Ovary (tissue), 9 donors: ENCODE measurements around the gene DYRK1A. TPM values are rescaled to one million over a fixed set of nuclear protein-coding genes. Genes with fewer than 3 reads are reported as not detected.

Experiments used
- DNase-seq, 5 donors: peaks; one replicate each; pipeline ENCODE4 v3.0.0-alpha.2; 2019 to 2020
- H3K27ac ChIP-seq, 2 donors: fragments of 200-600 bp; one replicate each; pipeline versions ENCODE4 v1.5.1 to v1.8.0; 2019 to 2022
- H3K27me3 ChIP-seq: fragments of 200-600 bp; one replicate; pipeline ENCODE4 v1.8.0; 2022
- H3K36me3 ChIP-seq: fragments of 200-600 bp; sonication (generic); one replicate; pipeline ENCODE4 v1.5.1; 2019
- H3K4me1 ChIP-seq: one replicate; pipeline ENCODE4 v1.8.1; 2013; ENCODE audit warnings: mild to moderate bottlenecking, moderate library complexity; ENCODE audit not compliant: insufficient read depth
- H3K4me3 ChIP-seq: fragments of 200-600 bp; sonication (generic); one replicate; pipeline ENCODE4 v1.5.1; 2017
- H3K9me3 ChIP-seq, 2 donors: fragments of 200-600 bp in 1 of 2; sonication (generic) in 1 of 2; one replicate each; pipeline versions ENCODE4 v1.5.1 to v1.8.1; 2013 to 2019; ENCODE audit warnings: mild to moderate bottlenecking in 1 of 2, moderate library complexity in 1 of 2
- EP300 ChIP-seq: sonication (generic); formaldehyde crosslinking; IDR thresholded peaks from one replicate; pipeline ENCODE4 v1.6.1; 2017; ENCODE audit warnings: antibody characterized with exemption
- POLR2A ChIP-seq: fragments of 450-650 bp; IDR thresholded peaks from one replicate; pipeline ENCODE4 v1.6.1; 2017; ENCODE audit warnings: antibody characterized with exemption, mild to moderate bottlenecking, moderate library complexity
- WGBS, 3 donors: extraction: QIAGEN DNeasy Blood & Tissue Kit in 1 of 3; methylation state at CpG; one replicate each; pipeline versions ENCODE4 v1.1.5 to v1.1.7; 2013 to 2017; 5-methylcytosine and 5-hydroxymethylcytosine counted together
- intact Hi-C, 4 donors: fragments of 100-400 bp; cut with DNase I; formaldehyde crosslinking; loops; one replicate each; pipeline versions ENCODE4 v1.11.0 to v1.15.1; 2022 to 2023
- polyA plus RNA-seq, 2 donors: library from polyadenylated mRNA; stranded (reverse); fragments of 200-250 nt in 1 of 2; fragments of 350-450 nt in 1 of 2; fragmentation: Illumina TruSeq in 1 of 2; extraction: RNeasy Lipid Tissue Mini Kit (QIAGEN cat#74804) in 1 of 2; gene quantifications; one replicate each; pipeline ENCODE4 v1.2.3, GENCODE V29; 2013 to 2014
- total RNA-seq, 7 donors: library from RNA; depleted of rRNA in 2 of 7; stranded (reverse); fragments of >200 nt in 2 of 7; fragmentation: NEBNext Ultra II Directional in 3 of 7; extraction: Animal tissue kit (Norgen Biotek cat#: 25700) in 3 of 7; gene quantifications; one replicate each; pipeline versions ENCODE4 v1.1.0 to v1.2.4, GENCODE V29; 2016 to 2023
- TF ChIP-seq, protein P1 (sequence below), 3 donors: fragments of 450-650 bp in 2 of 3; fragments of 200-600 bp in 1 of 3; IDR thresholded peaks; one replicate each; pipeline versions ENCODE4 v1.5.1 to v1.8.0; 2016 to 2022; ENCODE audit warnings: antibody characterized with exemption in 3 of 3, mild to moderate bottlenecking in 1 of 3
- donor health status: DM: no; HTN: no; CAD: no; lungs with moderate emphysema.
- donor health status: DM: no; HTN: no; CAD: no.
- donor health status: Bipolar disorder and iron deficiency.
- donor health status: DM: yes; HTN: yes; CAD: no.
- donor health status: DM: no; HTN: no; CAD: no.
- donor health status: DM: yes; HTN: yes; CAD: no.

DYRK1A gene
- total and polyA plus RNA-seq, 9 donors: 30.9 to 89.0 (median 73.9) TPM

DNA sequence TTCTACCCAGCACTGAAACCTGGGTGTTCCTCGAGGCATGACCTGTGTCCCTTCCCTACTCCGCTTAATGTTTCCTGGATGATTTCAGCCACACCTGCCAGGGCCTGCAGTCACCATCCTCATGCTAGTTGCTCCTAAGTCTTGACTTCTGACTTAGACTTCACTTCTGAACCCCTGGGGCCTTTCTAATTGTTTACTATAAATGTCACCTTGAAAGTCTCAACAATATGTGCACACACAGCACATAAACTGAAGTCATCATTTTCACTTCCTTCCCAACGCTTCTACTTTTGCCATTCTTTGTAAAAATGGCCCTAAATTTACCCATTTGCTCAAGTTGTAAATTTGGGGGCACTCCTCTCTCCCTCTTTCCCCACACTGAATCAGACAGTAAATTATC lies 141.1 kb downstream of the DYRK1A start:
- WGBS, 3 donors: 94 to 95% (median 94%) methylated on average over 3 of the region's 3 CpGs
- Histone ChIP-seq H3K9me3 (no peaks in the 10 kb centered on the region), H3K4me1 (peaks cover 2% of the 10 kb centered on the region), H3K36me3 (peaks cover 2% of the 10 kb centered on the region), H3K27me3 (no peaks in the 10 kb centered on the region), H3K4me3 (no peak overlapping the region), H3K27ac (no peak overlapping the region)
- no peak for DNase-seq
- TF ChIP-seq POLR2A (no peak), EP300 (no peak)
- TF ChIP-seq, protein P1, sequence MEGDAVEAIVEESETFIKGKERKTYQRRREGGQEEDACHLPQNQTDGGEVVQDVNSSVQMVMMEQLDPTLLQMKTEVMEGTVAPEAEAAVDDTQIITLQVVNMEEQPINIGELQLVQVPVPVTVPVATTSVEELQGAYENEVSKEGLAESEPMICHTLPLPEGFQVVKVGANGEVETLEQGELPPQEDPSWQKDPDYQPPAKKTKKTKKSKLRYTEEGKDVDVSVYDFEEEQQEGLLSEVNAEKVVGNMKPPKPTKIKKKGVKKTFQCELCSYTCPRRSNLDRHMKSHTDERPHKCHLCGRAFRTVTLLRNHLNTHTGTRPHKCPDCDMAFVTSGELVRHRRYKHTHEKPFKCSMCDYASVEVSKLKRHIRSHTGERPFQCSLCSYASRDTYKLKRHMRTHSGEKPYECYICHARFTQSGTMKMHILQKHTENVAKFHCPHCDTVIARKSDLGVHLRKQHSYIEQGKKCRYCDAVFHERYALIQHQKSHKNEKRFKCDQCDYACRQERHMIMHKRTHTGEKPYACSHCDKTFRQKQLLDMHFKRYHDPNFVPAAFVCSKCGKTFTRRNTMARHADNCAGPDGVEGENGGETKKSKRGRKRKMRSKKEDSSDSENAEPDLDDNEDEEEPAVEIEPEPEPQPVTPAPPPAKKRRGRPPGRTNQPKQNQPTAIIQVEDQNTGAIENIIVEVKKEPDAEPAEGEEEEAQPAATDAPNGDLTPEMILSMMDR (IDR thresholded peaks at IDR 0.05): no peak
- intact Hi-C loops: no loop called here

DNA sequence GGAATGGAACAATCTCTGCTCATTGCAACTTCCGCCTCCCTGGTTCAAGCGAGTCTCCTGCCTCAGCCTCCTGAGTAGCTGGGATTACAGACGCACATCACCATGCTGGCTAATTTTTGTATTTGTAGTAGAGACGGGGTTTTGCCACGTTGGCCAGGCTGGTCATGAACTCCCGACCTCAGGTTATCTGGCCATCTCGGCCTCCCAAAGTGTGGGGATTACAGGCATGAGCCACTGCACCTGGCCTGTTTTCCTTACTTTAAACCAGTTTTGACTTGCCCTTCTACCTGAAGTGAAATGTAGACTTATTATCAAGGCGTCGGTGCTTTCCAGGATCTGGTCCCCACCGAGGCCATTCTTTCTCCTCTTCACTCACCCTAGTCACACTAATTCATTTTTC lies 141.8 kb downstream of the DYRK1A start:
- TF ChIP-seq EP300 (no peak), POLR2A (no peak)
- TF ChIP-seq, protein P1 (IDR thresholded peaks at IDR 0.05): no peak
- Histone ChIP-seq H3K36me3 (no peaks in the 10 kb centered on the region), H3K9me3 (no peaks in the 10 kb centered on the region), H3K27me3 (no peaks in the 10 kb centered on the region), H3K27ac (no peak overlapping the region), H3K4me1 (peaks cover 2% of the 10 kb centered on the region), H3K4me3 (no peak overlapping the region)
- intact Hi-C loops: no loop called here
- 88 to 91% (median 90%) methylated on average over 10 of the region's 10 CpGs for WGBS, 3 donors
- no peak for DNase-seq

DNA sequence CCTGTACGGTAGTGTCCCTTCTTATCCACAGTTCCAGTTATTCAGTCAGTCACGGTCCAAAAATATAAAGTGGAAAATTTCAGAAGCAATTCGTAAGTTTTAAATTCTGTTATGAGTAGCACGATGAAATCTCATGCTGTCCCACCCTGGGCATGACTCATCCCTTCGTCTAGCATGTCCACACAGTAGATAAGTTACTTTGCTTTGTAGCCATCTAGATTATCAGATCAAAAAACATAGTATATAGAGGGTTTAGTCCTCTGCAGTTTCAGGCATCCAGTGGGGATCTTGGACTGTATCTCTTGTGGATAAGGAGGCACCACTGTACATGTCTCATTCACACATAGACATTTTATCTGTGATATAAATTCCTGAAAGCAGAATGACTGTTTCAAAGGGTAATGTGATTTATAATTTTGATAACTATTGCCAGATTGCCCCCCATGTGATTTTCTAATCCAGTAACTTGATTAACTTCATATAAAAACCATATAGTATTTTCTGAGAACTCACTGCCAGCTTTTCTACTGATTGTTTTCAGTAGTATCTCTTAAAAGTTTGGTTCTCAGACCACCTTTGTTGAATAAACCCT lies 143.3 kb downstream of the DYRK1A start:
- WGBS, 3 donors: 78 to 87% (median 83%) methylated on average over 5 of the region's 5 CpGs
- no peaks in the 10 kb centered on the region for H3K36me3 ChIP-seq
- no peak for DNase-seq

DNA sequence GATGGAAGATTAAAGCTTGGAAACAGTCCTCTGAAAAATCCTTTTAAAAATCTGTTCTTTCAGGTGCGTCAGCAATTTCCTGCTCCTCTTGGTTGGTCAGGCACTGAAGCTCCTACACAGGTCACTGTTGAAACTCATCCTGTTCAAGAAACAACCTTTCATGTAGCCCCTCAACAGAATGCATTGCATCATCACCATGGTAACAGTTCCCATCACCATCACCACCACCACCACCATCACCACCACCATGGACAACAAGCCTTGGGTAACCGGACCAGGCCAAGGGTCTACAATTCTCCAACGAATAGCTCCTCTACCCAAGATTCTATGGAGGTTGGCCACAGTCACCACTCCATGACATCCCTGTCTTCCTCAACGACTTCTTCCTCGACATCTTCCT lies 145.3 kb downstream of the DYRK1A start:
- no peak overlapping the region for H3K4me3 ChIP-seq
- intact Hi-C loops: no loop called here
- TF ChIP-seq EP300: no peak
- TF ChIP-seq, protein P1 (IDR thresholded peaks at IDR 0.05): no peak
- no peak for TF ChIP-seq POLR2A

More for the DNA sequence above, 143.3 kb downstream of the DYRK1A start:
- intact Hi-C loops: no loop called here
- Histone ChIP-seq H3K27ac (no peak overlapping the region), H3K9me3 (no peaks in the 10 kb centered on the region), H3K4me3 (no peak overlapping the region), H3K27me3 (no peaks in the 10 kb centered on the region), H3K4me1 (peaks cover 2% of the 10 kb centered on the region)
- TF ChIP-seq EP300 (no peak), POLR2A (no peak)
- TF ChIP-seq, protein P1 (IDR thresholded peaks at IDR 0.05): no peak

More for the DNA sequence above, 145.3 kb downstream of the DYRK1A start:
- peaks cover 2% of the 10 kb centered on the region for H3K4me1 ChIP-seq
- H3K9me3 ChIP-seq: no peaks in the 10 kb centered on the region
- 97 to 98% (median 98%) methylated on average over 5 of the region's 5 CpGs for WGBS, 3 donors
- no peak for DNase-seq
- no peaks in the 10 kb centered on the region for H3K36me3 ChIP-seq
- H3K27ac ChIP-seq: no peak overlapping the region
- H3K27me3 ChIP-seq: no peaks in the 10 kb centered on the region
